ENCODE measurements around the gene SATB2.

Gene SATB2

DNA sequence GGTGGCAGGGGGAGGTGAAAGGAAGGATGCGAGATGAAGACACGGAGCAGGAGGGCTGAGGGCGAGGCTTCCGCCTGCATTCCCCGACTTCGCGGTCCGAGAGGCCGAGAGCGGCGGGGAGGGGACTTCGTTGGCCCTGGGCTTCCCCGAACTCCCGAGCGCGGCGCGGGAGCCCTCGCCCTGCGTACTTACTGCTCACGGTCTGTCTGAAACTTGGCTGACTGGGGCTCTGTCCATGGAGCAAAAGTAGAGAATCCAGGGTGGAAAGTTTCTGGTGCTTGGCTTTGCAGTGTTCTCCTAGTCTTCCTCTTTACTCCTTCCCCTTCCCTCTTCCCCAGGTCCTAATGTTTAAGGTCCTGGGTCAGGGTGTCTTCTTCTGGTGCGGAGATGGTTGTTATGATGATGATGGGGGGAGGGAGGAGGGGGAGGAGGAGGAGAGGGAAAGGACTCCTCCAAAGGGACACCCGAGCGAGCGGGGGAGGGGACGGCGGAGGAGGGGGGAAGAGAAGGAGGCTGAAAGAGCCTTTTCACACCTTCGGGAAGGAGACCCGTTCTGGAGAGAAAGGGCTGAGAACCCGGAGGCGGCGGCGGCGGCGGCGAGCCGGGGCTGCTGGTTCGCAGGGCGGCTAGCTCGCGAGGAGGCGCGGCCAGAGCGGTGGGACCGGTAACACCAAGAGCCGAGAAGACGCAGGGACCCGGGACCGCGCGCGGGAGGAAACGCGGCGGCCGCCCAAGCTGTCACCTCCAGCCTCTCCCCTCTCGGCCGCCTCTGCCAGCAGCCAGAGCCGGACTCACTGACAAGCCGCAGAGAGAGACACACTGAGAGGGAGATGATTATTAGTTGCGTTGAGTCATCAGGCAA is at the start of gene SATB2:
SATB2 (minus strand) TSS at position 793 of the 862 bp plus-strand sequence. CDS start 1,902 bp downstream, outside the sequence.
- DNase-seq: no peak

DNA sequence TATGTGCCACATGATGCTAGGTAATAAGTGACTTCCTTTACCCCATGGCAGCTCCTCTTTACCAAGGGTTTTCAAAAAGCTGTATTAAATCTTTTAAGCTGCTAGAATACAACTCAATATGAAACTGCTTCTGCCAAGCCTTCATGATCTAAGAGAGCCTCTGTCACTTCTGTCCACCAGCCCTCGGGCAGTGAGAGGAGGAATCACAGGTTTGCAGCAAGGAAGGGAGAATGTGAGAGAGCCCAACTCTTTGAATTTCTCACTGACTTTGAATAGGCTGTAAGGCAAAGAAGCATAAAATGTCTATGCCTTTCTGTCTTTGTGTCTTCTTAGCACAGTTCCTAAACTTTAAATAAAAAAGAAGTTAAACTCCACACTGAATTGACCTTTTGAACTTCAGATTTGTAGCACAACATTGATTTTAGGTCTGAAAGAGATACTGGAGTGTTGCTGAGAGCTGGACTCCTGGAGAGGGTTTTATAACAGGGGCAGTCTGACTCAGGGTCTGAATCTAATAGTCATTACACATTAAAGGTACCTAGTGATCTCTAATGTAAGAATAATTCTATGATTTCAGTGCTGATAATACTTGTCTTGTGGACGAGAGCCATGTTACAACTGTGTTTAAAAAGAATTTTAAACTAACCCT is 48.1 kb upstream of the SATB2 start:
- DNase-seq: no peak

GRCh38 chr2:199503148-199503547 is 45.4 kb upstream of the SATB2 start:
- DNase-seq: no peak

DNA sequence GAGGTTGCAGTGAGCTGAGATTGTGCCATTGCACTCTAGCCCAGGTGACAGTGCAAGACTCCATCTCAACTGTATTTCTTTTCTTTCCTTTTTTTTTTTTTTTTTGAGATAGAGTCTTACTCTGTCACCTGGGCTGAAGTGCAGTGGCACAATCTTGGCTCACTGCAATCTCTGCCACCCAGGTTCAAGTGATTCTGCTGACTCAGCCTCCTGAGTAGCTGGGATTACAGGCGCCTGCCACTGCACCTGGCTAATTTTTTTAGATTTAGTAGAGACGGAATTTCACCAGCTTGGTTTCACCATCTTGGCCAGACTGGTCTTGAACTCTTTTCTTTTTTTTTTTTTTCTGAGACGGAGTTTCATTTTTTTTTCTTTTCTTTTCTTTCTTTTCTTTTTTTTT is 41.3 kb upstream of the SATB2 start:
- no peak for DNase-seq

- no peak for DNase-seq
These were observed 37.4 kb upstream of the SATB2 start for GRCh38 chr2:199495147-199495546.

- DNase-seq: no peak
These were observed 32.3 kb upstream of the SATB2 start for GRCh38 chr2:199490049-199490448.

- peak; percentile 44 for DNase-seq
These were observed 31.1 kb upstream of the SATB2 start for GRCh38 chr2:199488772-199489400.

GRCh38 chr2:199485732-199486335 is 28.1 kb upstream of the SATB2 start:
- DNase-seq: no peak

GRCh38 chr2:199484927-199485326 is 27.2 kb upstream of the SATB2 start:
- DNase-seq: no peak

DNA sequence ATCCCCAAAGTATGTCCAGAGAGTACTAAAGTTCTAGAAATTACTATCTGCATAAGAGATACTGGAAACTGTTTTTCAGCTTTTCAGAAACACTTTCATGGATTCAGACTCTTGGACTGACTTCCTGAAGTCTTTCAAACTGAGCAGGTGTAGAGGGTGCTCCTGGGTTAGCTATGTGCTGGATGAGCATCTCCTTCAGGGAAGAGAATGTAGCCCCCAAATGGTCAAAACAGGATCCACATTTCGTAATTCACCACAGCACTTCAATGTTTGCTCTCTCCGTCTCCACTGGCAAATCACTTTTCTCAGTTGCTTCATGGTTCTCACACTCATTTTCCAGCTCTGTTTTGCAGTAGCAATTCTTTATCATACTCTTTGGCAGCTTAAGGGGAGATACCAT is 23.2 kb upstream of the SATB2 start:
- no peak for DNase-seq

GRCh38 chr2:199477277-199477834 is 19.6 kb upstream of the SATB2 start:
- no peak for DNase-seq

- no peak for DNase-seq
These were observed 13.8 kb upstream of the SATB2 start for GRCh38 chr2:199471443-199472057.

GRCh38 chr2:199470672-199471442 is 13.1 kb upstream of the SATB2 start:
- DNase-seq: no peak

DNA sequence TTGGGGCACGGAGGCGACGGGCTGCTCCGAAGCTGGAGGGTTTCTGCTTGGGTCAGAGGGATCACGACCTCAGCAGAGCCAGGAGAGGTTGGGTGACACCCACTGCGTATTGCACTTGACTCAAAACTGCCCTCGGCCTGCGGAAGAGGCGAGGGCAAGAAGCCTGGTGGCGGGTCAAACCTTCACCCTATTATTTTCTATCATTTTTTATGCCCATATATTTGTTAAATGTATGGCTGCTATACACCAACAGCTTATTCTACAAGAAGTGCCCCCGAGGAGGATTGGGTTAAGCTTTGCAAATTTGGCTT is 12.6 kb upstream of the SATB2 start:
- no peak for DNase-seq

GRCh38 chr2:199469514-199470360 is 12.0 kb upstream of the SATB2 start:
- no peak for DNase-seq

DNA sequence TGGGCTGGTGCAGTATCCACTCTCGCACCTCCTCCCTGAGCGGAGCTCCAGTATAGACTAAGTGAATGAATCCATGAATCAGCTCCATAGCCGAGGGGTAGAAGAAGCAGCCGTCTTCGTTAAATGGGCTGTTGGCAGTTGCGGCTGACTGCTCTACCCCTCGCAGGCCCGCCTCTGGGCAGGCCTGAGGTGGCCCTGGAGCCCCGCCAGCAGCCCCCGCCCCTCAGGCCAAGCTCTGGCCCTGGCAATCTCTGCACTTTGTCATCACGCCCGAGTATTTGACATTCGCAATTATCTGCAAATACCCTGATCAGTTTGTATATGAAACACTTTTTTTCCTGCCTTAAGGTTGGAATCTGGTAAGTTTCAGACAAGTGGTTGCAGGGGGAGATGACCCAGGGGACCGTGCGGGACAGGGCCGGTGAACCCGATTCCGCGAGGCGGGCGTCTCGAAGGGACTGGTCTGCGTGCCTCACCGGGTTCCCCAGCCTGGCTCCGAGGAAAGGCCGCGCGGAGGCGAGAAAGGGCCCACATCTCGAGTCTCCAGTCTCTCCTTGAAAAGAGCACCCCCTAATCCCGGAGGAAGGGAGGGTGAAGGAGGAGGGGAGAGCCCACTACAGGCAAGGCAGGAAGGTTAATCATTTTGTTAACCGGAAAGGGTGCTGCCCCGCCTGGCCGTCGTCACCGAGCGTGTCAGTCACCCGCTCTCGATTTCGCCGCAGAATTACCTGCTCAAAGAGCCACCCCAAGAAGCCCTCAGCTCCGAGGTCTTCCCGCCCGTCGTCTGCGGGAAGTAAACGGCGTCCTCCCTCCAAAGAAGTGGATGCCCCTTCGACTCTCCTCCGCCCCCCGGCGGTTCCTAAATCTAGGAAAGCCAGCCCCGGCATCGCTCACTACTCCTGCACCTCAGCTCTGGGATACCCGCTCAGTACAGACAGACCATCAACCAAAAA is 11.1 kb upstream of the SATB2 start:
- no peak for DNase-seq

- no peak for DNase-seq
These were observed 9.5 kb upstream of the SATB2 start for GRCh38 chr2:199467066-199467822.

DNA sequence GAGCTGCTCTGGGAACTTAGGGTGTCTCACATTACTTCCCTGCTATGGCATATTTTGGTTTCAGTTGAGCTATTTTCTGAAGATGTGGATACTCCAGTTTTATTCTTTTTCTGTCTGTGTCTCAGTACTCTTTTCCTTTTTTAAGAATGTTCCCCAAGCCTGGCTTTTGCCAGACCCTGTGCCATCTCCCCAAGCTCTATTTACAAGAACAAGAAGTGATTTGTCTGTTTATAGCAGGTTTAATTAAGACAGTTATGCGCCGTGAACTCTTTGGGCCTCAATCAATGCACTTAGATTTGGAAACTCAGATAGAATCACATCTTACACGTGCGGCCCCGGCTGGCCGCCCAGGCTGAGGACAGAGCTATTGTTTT is 8.9 kb upstream of the SATB2 start:
- no peak for DNase-seq
